B cell (primary cell): ENCODE results near the gene YES1. TPM values are rescaled to one million over a fixed set of nuclear protein-coding genes. Genes with fewer than 3 reads are reported as not detected.

Experiments used
- ATAC-seq: fragments of 200-7000 bp; cut with Tn5 transposase; one replicate; pipeline ENCODE4 v1.10.0; 2021; ENCODE audit warnings: low read depth, mild to moderate bottlenecking, moderate number of reproducible peaks, moderate library complexity
- CTCF ChIA-PET: fragments of 350-600 bp; sonication (Branson Sonifier 250); formaldehyde crosslinking; loops from one replicate; lab custom pipeline; 2021; ENCODE audit warnings: antibody characterized with exemption, inconsistent platforms; lab: Charles Lee
- POLR2A ChIA-PET: fragments of 350-600 bp; sonication (Branson Sonifier 250); formaldehyde crosslinking; loops from one replicate; lab custom pipeline; 2021; ENCODE audit warnings: antibody characterized with exemption; lab: Charles Lee
- DNase-seq: peaks from one replicate; pipeline ENCODE4 v3.0.0; 2013
- H2AFZ ChIP-seq: 2 replicates; pipeline ENCODE4 v1.6.1; 2012; ENCODE audit warnings: mild to moderate bottlenecking, low read depth, low read length; ENCODE audit not compliant: insufficient read depth, poor library complexity, severe bottlenecking
- H3K27ac ChIP-seq, 2 donors: 1 replicate in 1 of 2; 2 replicates in 1 of 2; pipeline ENCODE4 v1.5.1; 2012 to 2013; ENCODE audit warnings: low read length in 2 of 2, mild to moderate bottlenecking in 2 of 2, moderate library complexity in 1 of 2
- H3K27me3 ChIP-seq, 4 experiments: fragments of 200-600 bp in 1 of 4; sonication (generic) in 1 of 4; replicated peaks in 1 of 4; 1 replicate in 2 of 4; 2 replicates in 2 of 4; pipeline versions ENCODE4 v1.6.1 to v1.7.0; 2013 to 2016; ENCODE audit warnings: low read length in 3 of 4, mild to moderate bottlenecking in 2 of 4, mixed read lengths in 1 of 4, moderate library complexity in 1 of 4; ENCODE audit not compliant: insufficient read depth in 4 of 4, control insufficient read depth in 3 of 4; ENCODE audit errors: control extremely low read depth in 1 of 4
- H3K36me3 ChIP-seq, 2 experiments: replicated peaks in 1 of 2; 1 replicate in 1 of 2; 2 replicates in 1 of 2; pipeline versions ENCODE4 v1.6.1 to v1.7.1; 2013; ENCODE audit warnings: low read length in 1 of 2; ENCODE audit not compliant: insufficient read depth in 2 of 2, control insufficient read depth in 1 of 2; ENCODE audit errors: control extremely low read depth in 1 of 2, extremely low read depth in 1 of 2
- H3K4me1 ChIP-seq, 2 donors: fragments of 200-600 bp in 1 of 2; sonication (generic) in 1 of 2; 1 replicate in 1 of 2; 2 replicates in 1 of 2; pipeline versions ENCODE4 v1.5.1 to v1.6.1; 2013 to 2017; ENCODE audit warnings: low read length in 2 of 2; ENCODE audit not compliant: control insufficient read depth in 2 of 2, insufficient read depth in 2 of 2
- H3K4me2 ChIP-seq: replicated peaks from 2 replicates; pipeline ENCODE3; 2012; ENCODE audit warnings: mild to moderate bottlenecking, low read depth, low read length; ENCODE audit not compliant: poor library complexity, severe bottlenecking
- H3K4me3 ChIP-seq, 5 experiments: fragments of 200-600 bp in 1 of 5; sonication (generic) in 1 of 5; 1 replicate in 3 of 5; 2 replicates in 2 of 5; pipeline versions ENCODE4 v1.5.1 to v1.7.0; 2011 to 2016; ENCODE audit warnings: low read length in 4 of 5, mild to moderate bottlenecking in 4 of 5, low read depth in 2 of 5, control low read depth in 1 of 5, moderate library complexity in 1 of 5; ENCODE audit not compliant: insufficient read depth in 1 of 5; ENCODE audit errors: control extremely low read depth in 1 of 5, extremely low read depth in 1 of 5
- H3K79me2 ChIP-seq: fragments of 200-600 bp; sonication (generic); one replicate; pipeline ENCODE4 v1.6.0; 2016; ENCODE audit warnings: low read length; ENCODE audit not compliant: control insufficient read depth, insufficient read depth
- H3K9ac ChIP-seq: fragments of 200-600 bp; sonication (generic); 2 replicates; pipeline ENCODE4 v1.6.1; 2017; ENCODE audit warnings: mild to moderate bottlenecking, low read length, moderate library complexity
- H3K9me3 ChIP-seq, 3 donors: one replicate each; pipeline versions ENCODE4 v1.6.1 to v1.7.1; 2013; ENCODE audit warnings: low read length in 2 of 3; ENCODE audit not compliant: control insufficient read depth in 2 of 3, insufficient read depth in 1 of 3; ENCODE audit errors: control extremely low read depth in 1 of 3
- H4K20me1 ChIP-seq: 2 replicates; pipeline ENCODE4 v1.6.0; 2012; ENCODE audit warnings: mild to moderate bottlenecking, low read length; ENCODE audit not compliant: insufficient read depth, control insufficient read depth, poor library complexity, severe bottlenecking
- H3K27ac Mint-ChIP-seq: one replicate; pipeline ENCODE4 v1.8.0; 2021; ENCODE audit warnings: mixed read lengths
- H3K27me3 Mint-ChIP-seq: one replicate; pipeline ENCODE4 v1.8.0; 2021; ENCODE audit warnings: mixed read lengths
- H3K4me1 Mint-ChIP-seq: one replicate; pipeline ENCODE4 v1.8.0; 2021; ENCODE audit warnings: mixed read lengths
- H3K4me3 Mint-ChIP-seq: one replicate; pipeline ENCODE4 v1.8.0; 2021; ENCODE audit warnings: mixed read lengths
- H3K9me3 Mint-ChIP-seq: one replicate; pipeline ENCODE4 v1.8.0; 2022; ENCODE audit warnings: mixed read lengths; ENCODE audit not compliant: insufficient read depth
- CTCF ChIP-seq: fragments of 200-600 bp; IDR thresholded peaks from one replicate; pipeline ENCODE4 v1.8.0; 2022; ENCODE audit warnings: antibody characterized with exemption, mild to moderate bottlenecking
- EZH2 ChIP-seq: IDR thresholded peaks from 2 replicates; pipeline ENCODE4 v1.6.1; 2012; ENCODE audit warnings: borderline replicate concordance, low read depth, mild to moderate bottlenecking, moderate library complexity, low read length; ENCODE audit not compliant: insufficient read depth, poor library complexity, severe bottlenecking
- WGBS: methylation state at CpG from one replicate; pipeline ENCODE4 v1.1.5; 2013; ENCODE audit warnings: missing lambda C conversion rate; ENCODE audit not compliant: insufficient coverage; 5-methylcytosine and 5-hydroxymethylcytosine counted together
- intact Hi-C: fragments of 100-400 bp; cut with micrococcal nuclease; formaldehyde crosslinking; loops from one replicate; pipeline ENCODE4 v1.10.0; 2022
- polyA plus RNA-seq: library from polyadenylated mRNA; depleted of rRNA; stranded (reverse); fragments of >200 nt; gene quantifications from 2 replicates; pipeline ENCODE4 v1.2.3, GENCODE V29; 2012
- total RNA-seq, 2 donors: library from RNA; stranded (reverse); fragments of 120-200 nt in 1 of 2; gene quantifications; 1 replicate in 1 of 2; 2 replicates in 1 of 2; pipeline versions ENCODE4 v1.2.3 to v1.2.4, GENCODE V29; 2013 to 2022

The YES1 gene
- total and polyA plus RNA-seq, 2 donors (not counting 1 experiment from before 2014, with no cell fraction given) = 0.30 TPM; not detected in 1

GRCh38 chr18:767084-767882, 44.8 kb downstream of the YES1 start:
- WGBS = 100% methylated on average over 1 of the region's 12 CpGs
- no peaks in the 10 kb centered on the region for H3K4me1 ChIP-seq
- TF ChIP-seq EZH2 (no peak), CTCF (no peak)
- no peaks in the 10 kb centered on the region for H3K36me3 ChIP-seq
- H3K4me3 Mint-ChIP-seq = no peak overlapping the region
- H3K4me2 ChIP-seq = no peak overlapping the region
- H3K9me3 ChIP-seq = no peaks in the 10 kb centered on the region
- H3K9me3 Mint-ChIP-seq = no peaks in the 10 kb centered on the region
- ATAC-seq = no peak
- no peak overlapping the region for H3K27ac ChIP-seq
- H3K4me1 Mint-ChIP-seq = no peaks in the 10 kb centered on the region
- intact Hi-C loops = no loop called here
- H2AFZ ChIP-seq = no peak overlapping the region
- no peaks in the 10 kb centered on the region for H3K79me2 ChIP-seq
- no peak for DNase-seq
- H3K9ac ChIP-seq = no peak overlapping the region
- H3K4me3 ChIP-seq = no peak overlapping the region
- H3K27ac Mint-ChIP-seq = no peak overlapping the region
- CTCF ChIA-PET = no interaction called here
- no peaks in the 10 kb centered on the region for H4K20me1 ChIP-seq
- POLR2A ChIA-PET = no interaction called here
- H3K27me3 ChIP-seq = no peaks in the 10 kb centered on the region
- no peaks in the 10 kb centered on the region for H3K27me3 Mint-ChIP-seq

GRCh38 chr18:766550-766860, 45.5 kb downstream of the YES1 start:
- Mint-ChIP-seq H3K4me1 (no peaks in the 10 kb centered on the region), H3K27me3 (no peaks in the 10 kb centered on the region), H3K27ac (no peak overlapping the region), H3K9me3 (no peaks in the 10 kb centered on the region), H3K4me3 (no peak overlapping the region)
- ATAC-seq (no peak), DNase-seq (no peak)
- POLR2A ChIA-PET = no interaction called here
- Histone ChIP-seq H2AFZ (no peak overlapping the region), H3K4me2 (no peak overlapping the region), H3K4me1 (no peaks in the 10 kb centered on the region), H3K9me3 (no peaks in the 10 kb centered on the region), H3K36me3 (no peaks in the 10 kb centered on the region), H3K9ac (no peak overlapping the region), H3K27ac (no peak overlapping the region), H4K20me1 (no peaks in the 10 kb centered on the region), H3K27me3 (no peaks in the 10 kb centered on the region), H3K79me2 (no peaks in the 10 kb centered on the region), H3K4me3 (no peak overlapping the region)
- CTCF ChIA-PET = no interaction called here
- intact Hi-C loops = no loop called here
- TF ChIP-seq EZH2 = no peak
- no peak for TF ChIP-seq CTCF
- no CpG with 5 or more reads among the region's 1 CpG for WGBS
